Psoas muscle (tissue), 8 donors: ENCODE results near the gene MED25. TPM values are rescaled to one million over a fixed set of nuclear protein-coding genes. Genes with fewer than 3 reads are reported as not detected.
A peak's percentile ranks its signal among the peaks of the same experiment; 100 is the strongest.
"Not testable (repeated sequence)": the region's sequence is repeated elsewhere in the genome, so short reads cannot be mapped to it uniquely, and the experiment has no call there.

Experiments used
- ATAC-seq, 4 donors: fragments of 200-7000 bp; cut with Tn5 transposase; one replicate each; pipeline ENCODE4 v1.9.1; 2020; ENCODE audit warnings: moderate library complexity in 3 of 4, mild to moderate bottlenecking in 2 of 4
- DNase-seq, 2 donors: peaks; one replicate each; pipeline ENCODE4 v3.0.0-alpha.2; 2020
- H3K27ac ChIP-seq: fragments of 200-600 bp; one replicate; pipeline ENCODE4 v1.8.0; 2022
- H3K27me3 ChIP-seq, 3 donors: fragments of 200-600 bp in 1 of 3; one replicate each; pipeline versions ENCODE4 v1.6.1 to v1.8.0; 2013 to 2022; ENCODE audit warnings: low read length in 2 of 3, mild to moderate bottlenecking in 2 of 3, moderate library complexity in 1 of 3; ENCODE audit not compliant: insufficient read depth in 3 of 3
- H3K36me3 ChIP-seq, 2 donors: fragments of 200-600 bp in 1 of 2; one replicate each; pipeline versions ENCODE4 v1.6.1 to v1.8.0; 2013 to 2022; ENCODE audit warnings: low read depth in 1 of 2, mild to moderate bottlenecking in 1 of 2, moderate library complexity in 1 of 2; ENCODE audit not compliant: insufficient read depth in 1 of 2
- H3K4me1 ChIP-seq: fragments of 200-600 bp; one replicate; pipeline ENCODE4 v1.8.0; 2022
- H3K4me3 ChIP-seq: fragments of 200-600 bp; one replicate; pipeline ENCODE4 v1.8.0; 2022; ENCODE audit warnings: mild to moderate bottlenecking
- H3K9me3 ChIP-seq: fragments of 200-600 bp; one replicate; pipeline ENCODE4 v1.8.0; 2022
- WGBS, 3 donors: extraction: QIAGEN DNeasy Blood & Tissue Kit; methylation state at CpG; one replicate each; pipeline versions ENCODE4 v1.1.6 to v1.1.7; 2013; 5-methylcytosine and 5-hydroxymethylcytosine counted together
- intact Hi-C, 2 donors: fragments of 100-400 bp; cut with DNase I; formaldehyde crosslinking; loops; one replicate each; pipeline versions ENCODE4 v1.11.0 to v1.14.2; 2022
- polyA plus RNA-seq, 3 donors: library from polyadenylated mRNA; stranded (reverse); fragments of 200-250 nt; gene quantifications; one replicate each; pipeline ENCODE4 v1.2.3, GENCODE V29; 2013
- total RNA-seq, 4 donors: library from RNA; stranded (reverse); fragmentation: NEBNext Ultra II Directional in 2 of 4; extraction: Animal tissue kit (Norgen Biotek cat#: 25700) in 2 of 4; gene quantifications; one replicate each; pipeline versions ENCODE4 v1.2.1 to v1.2.4, GENCODE V29; 2021 to 2023
- TF ChIP-seq, protein P1 (sequence below): fragments of 200-600 bp; IDR thresholded peaks from one replicate; pipeline ENCODE4 v1.8.0; 2022; ENCODE audit warnings: antibody characterized with exemption
- donor health status: healthy with polysubstance abuse.
- donor health status: DM: no; HTN: no; CAD: no; lungs with moderate emphysema.
- donor health status: Bipolar disorder and iron deficiency.
- donor health status: healthy.
- donor health status: DM: yes; HTN: yes; CAD: no.
- donor health status: DM: no; HTN: no; CAD: no.
- donor health status: DM: no; HTN: no; CAD: no.
- donor health status: DM: yes; HTN: yes; CAD: no.

The MED25 gene
- total and polyA plus RNA-seq, 7 donors, result 24.5 to 125 (median 76.8) TPM

DNA sequence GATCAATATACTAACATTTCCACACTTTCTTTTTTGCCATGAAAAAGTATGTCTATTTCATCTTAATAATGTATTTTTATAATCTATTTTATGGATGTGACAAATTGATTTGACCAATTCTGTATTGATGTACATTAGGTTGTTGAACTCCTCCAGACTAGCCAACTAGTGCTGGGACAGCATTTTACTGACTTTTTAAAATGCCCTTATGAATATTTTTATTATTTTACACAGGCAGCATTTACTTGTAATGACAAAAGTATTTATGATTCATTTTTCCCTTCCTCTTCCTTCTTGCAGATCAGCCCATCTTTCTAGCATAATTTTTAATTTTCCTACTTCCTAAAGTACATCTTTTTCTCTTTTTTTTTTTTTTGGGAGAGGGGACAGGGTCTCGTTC is 4.1 kb upstream of the MED25 start:
- peak overlapping the region; percentile 68 for H3K4me3 ChIP-seq
- no peaks in the 10 kb centered on the region for H3K36me3 ChIP-seq
- peaks cover 21% of the 10 kb centered on the region for H3K4me1 ChIP-seq
- H3K27me3 ChIP-seq, result no peaks in the 10 kb centered on the region
- H3K9me3 ChIP-seq, result no peaks in the 10 kb centered on the region
- intact Hi-C loops, result loop anchor here in 1 of 2 donors (10.0 kb wide), 1 partner anchor 319 kb away; the partner anchor contains the start of gene RPS11
- H3K27ac ChIP-seq, result peak overlapping the region; percentile 88
- ATAC-seq (no peak), DNase-seq (no peak)
- 43 to 76% (median 74%) methylated on average over 1 of the region's 1 CpG for WGBS, 3 donors
- TF ChIP-seq, protein P1, sequence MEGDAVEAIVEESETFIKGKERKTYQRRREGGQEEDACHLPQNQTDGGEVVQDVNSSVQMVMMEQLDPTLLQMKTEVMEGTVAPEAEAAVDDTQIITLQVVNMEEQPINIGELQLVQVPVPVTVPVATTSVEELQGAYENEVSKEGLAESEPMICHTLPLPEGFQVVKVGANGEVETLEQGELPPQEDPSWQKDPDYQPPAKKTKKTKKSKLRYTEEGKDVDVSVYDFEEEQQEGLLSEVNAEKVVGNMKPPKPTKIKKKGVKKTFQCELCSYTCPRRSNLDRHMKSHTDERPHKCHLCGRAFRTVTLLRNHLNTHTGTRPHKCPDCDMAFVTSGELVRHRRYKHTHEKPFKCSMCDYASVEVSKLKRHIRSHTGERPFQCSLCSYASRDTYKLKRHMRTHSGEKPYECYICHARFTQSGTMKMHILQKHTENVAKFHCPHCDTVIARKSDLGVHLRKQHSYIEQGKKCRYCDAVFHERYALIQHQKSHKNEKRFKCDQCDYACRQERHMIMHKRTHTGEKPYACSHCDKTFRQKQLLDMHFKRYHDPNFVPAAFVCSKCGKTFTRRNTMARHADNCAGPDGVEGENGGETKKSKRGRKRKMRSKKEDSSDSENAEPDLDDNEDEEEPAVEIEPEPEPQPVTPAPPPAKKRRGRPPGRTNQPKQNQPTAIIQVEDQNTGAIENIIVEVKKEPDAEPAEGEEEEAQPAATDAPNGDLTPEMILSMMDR, result no peak

DNA sequence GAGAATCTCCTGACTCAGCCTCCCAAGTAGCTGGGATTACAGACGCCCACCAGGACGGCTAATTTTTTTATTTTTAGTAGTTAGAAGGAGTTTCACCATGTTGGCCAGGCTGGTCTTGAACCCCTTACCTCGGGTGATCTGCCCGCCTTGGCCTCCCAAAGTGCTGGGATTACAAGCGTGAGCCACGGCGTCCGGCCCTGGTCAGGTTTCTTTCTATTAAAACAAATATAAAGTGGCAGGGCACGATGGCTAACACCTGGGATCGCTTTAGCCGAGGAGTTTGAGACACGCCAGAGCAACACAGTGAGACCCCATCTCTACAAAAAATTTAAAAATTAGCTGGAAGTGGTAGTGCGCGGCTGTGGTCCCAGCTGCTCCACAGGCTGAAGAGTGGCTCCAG is 1.5 kb upstream of the MED25 start:
- H3K27me3 ChIP-seq, result no peaks in the 10 kb centered on the region
- H3K9me3 ChIP-seq, result no peaks in the 10 kb centered on the region
- peaks cover 0 to 20% of the 10 kb centered on the region in 2 donors for H3K36me3 ChIP-seq
- DNase-seq, result no peak
- peaks cover 20% of the 10 kb centered on the region for H3K4me1 ChIP-seq
- TF ChIP-seq, protein P1, result no peak
- intact Hi-C loops, result loop anchor here (5.0 to 10.0 kb wide), 3 partner anchors 36 to 322 kb away; partner anchors contain the start of genes PRMT1 (in 1 of the 2), PTOV1 (in 1 of the 2) and RPS11 (in 1 of the 2)
- H3K27ac ChIP-seq, result peak overlapping the region; percentile 92
- peak overlapping the region; percentile 91 for H3K4me3 ChIP-seq
- 41 to 63% (median 42%) methylated on average over 14 of the region's 14 CpGs for WGBS, 3 donors
- ATAC-seq, result no peak

DNA sequence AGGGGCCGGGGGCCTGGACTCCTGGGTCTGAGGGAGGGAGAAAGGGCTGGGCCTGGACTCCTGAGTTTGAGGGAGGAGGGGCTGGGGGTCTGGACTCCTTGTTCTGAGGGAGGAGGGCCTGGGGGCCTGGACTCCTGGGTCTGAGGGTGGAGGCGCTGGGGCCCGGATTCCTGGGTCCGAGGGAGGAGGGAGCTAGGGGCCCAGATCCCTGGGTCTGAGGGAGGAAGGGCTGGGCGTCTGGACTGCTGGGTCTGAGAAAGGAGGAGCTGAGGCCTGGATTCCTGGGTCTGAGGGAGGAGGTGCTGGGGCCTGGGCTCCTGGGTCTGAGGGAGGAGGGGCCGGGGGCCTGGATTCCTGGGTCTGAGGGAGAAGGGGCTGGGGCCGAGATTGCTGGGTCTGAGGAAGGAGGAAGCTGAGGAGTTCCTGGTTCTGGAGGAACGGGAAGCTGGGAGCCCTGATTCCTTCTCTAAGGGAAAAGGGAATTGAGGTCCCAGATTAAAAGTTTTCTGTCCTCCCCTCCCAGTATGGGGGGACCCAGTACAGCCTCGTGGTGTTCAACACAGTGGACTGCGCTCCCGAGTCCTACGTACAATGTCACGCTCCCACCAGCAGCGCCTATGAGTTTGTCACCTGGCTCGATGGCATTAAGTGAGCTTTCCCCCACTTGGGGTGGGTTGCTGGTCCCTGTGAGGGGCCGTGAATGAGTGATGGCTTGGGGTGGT is 721 bp downstream of the MED25 start:
- ATAC-seq (no peak), DNase-seq (no peak)
- H3K4me1 ChIP-seq, result peaks cover 20% of the 10 kb centered on the region
- H3K27me3 ChIP-seq, result no peaks in the 10 kb centered on the region
- H3K4me3 ChIP-seq, result peak overlapping the region; percentile 91
- H3K9me3 ChIP-seq, result no peaks in the 10 kb centered on the region
- intact Hi-C loops, result loop anchor here (2.0 to 10.0 kb wide), 5 partner anchors 14 to 324 kb away; partner anchors contain the start of genes PRMT1 (in 1 of the 2), PTOV1 (in 1 of the 2) and RPS11 (in 1 of the 2)
- peak overlapping the region; percentile 92 for H3K27ac ChIP-seq
- TF ChIP-seq, protein P1, result no peak
- peaks cover 0 to 36% of the 10 kb centered on the region in 2 donors for H3K36me3 ChIP-seq
- WGBS, 3 donors, result 19 to 22% (median 22%) methylated on average over 16 of the region's 16 CpGs

DNA sequence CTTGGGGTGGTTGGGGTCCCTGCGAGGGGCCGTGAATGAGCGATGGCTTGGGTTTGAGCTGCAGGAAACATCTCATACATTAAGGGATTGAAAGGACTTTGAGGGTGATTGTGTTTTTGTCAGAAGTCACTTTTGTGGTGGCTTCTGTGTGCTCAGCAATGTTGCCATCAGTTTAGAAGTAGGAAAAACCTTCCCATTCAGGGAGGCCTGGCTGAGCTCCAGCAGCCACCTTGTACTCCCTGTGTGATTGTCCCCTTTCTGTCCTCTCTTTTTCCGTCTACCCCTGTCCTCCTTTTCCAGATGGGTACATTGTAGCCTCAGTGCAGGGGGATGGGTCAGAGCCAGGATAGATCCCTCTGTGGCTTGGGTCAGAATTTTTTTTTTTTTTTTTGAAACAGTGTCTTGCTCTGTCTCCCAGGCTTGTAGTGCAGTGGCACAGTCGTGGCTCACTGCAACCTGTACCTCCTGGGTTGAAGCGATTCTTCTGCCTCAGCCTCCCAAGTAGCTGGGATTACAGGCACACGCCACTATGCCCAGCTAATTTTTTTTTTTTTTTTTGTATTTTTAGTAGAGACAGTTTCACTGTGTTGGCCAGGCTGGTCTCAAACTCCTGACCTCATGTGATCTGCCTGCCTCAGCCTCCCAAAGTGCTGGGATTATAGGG is 1.5 kb downstream of the MED25 start:
- intact Hi-C loops, result loop anchor here (2.0 to 10.0 kb wide), 5 partner anchors 13 to 325 kb away; partner anchors contain the start of genes PRMT1 (in 1 of the 2), PTOV1 (in 1 of the 2) and RPS11 (in 1 of the 2)

DNA sequence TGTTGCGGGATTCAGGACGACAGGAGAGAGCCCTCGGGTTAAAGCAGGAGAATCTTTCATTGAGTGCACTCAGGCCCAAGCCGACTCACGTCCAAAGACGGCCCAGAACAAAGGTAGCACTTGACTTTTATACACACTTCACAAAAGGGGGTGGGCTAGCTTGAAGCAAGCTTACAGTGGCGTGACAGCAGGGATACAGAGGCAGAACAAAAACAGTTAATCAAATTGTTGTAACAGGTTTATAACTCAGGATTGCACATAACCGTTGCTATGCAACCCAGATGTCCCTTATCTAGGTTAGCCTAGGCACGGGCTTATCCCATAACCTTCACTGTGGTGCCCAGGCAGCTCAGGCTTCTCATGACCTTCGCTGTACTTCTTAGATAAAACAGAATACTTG is 2.0 kb downstream of the MED25 start:
- H3K27ac ChIP-seq, result peak overlapping the region; percentile 92
- ATAC-seq, result no peak

More for the DNA sequence above, 1.5 kb downstream of the MED25 start:
- WGBS, 3 donors, result 72 to 91% (median 76%) methylated on average over 7 of the region's 7 CpGs
- DNase-seq, H3K9me3 ChIP-seq, H3K27me3 ChIP-seq, ATAC-seq: not testable (repeated sequence)
- peaks cover 20% of the 10 kb centered on the region for H3K4me1 ChIP-seq
- H3K36me3 ChIP-seq, result peaks cover 0 to 40% of the 10 kb centered on the region in 2 donors
- H3K4me3 ChIP-seq, result peak overlapping the region; percentile 91
- peak overlapping the region; percentile 92 for H3K27ac ChIP-seq

More for the DNA sequence above, 2.0 kb downstream of the MED25 start:
- TF ChIP-seq, protein P1, result no peak
- Histone ChIP-seq H3K4me1 (peaks cover 20% of the 10 kb centered on the region), H3K27me3 (no peaks in the 10 kb centered on the region), H3K9me3 (no peaks in the 10 kb centered on the region), H3K4me3 (no peak overlapping the region), H3K36me3 (peaks cover 0 to 40% of the 10 kb centered on the region in 2 donors)
- intact Hi-C loops, result no loop called here
- no peak for DNase-seq
- WGBS, 3 donors, result 71 to 80% (median 76%) methylated on average over 10 of the region's 10 CpGs
